Neural progenitor cell (in vitro differentiated cells): Measurements from ENCODE around the gene SFMBT2. TPM values are rescaled to one million over a fixed set of nuclear protein-coding genes. Genes with fewer than 3 reads are reported as not detected.

ENCODE experiments used
- DNase-seq: peaks from one replicate; pipeline ENCODE4 v3.0.0-alpha.2; 2016; ENCODE audit warnings: low spot score
- H2AFZ ChIP-seq: fragments of 200-600 bp; sonication (generic); replicated peaks from 2 replicates; pipeline ENCODE4 v1.6.1; 2016; ENCODE audit warnings: antibody characterized with exemption
- H3F3A ChIP-seq: fragments of 200-600 bp; sonication (generic); 2 replicates; pipeline ENCODE4 v1.6.1; 2016; ENCODE audit warnings: antibody characterized with exemption, low read depth
- H3K27ac ChIP-seq: fragments of 200-600 bp; sonication (generic); 2 replicates; pipeline ENCODE4 v1.5.1; 2016; ENCODE audit warnings: mild to moderate bottlenecking
- H3K27me3 ChIP-seq: fragments of 200-600 bp; sonication (generic); 2 replicates; pipeline ENCODE4 v1.6.1; 2016; ENCODE audit warnings: mild to moderate bottlenecking, moderate library complexity
- H3K36me3 ChIP-seq: fragments of 200-600 bp; sonication (generic); 2 replicates; pipeline ENCODE4 v1.5.1; 2016
- H3K4me1 ChIP-seq: fragments of 200-600 bp; sonication (generic); 2 replicates; pipeline ENCODE4 v1.6.1; 2016; ENCODE audit warnings: mixed run types
- H3K4me2 ChIP-seq: fragments of 200-600 bp; sonication (generic); 2 replicates; pipeline ENCODE4 v1.6.1; 2016
- H3K4me3 ChIP-seq: fragments of 200-600 bp; sonication (generic); 2 replicates; pipeline ENCODE4 v1.5.1; 2016
- H3K79me2 ChIP-seq: fragments of 200-600 bp; sonication (generic); 2 replicates; pipeline ENCODE4 v1.6.1; 2016; ENCODE audit warnings: low read depth
- H3K9ac ChIP-seq: fragments of 200-600 bp; sonication (generic); 2 replicates; pipeline ENCODE4 v1.6.1; 2016
- H3K9me3 ChIP-seq: fragments of 200-600 bp; sonication (generic); 2 replicates; pipeline ENCODE4 v1.5.1; 2016; ENCODE audit warnings: low read depth
- H4K20me1 ChIP-seq: fragments of 200-600 bp; sonication (generic); 2 replicates; pipeline ENCODE4 v1.6.1; 2016; ENCODE audit warnings: low read depth
- H3K27ac Mint-ChIP-seq: 3 replicates; pipeline ENCODE4 v1.8.0; 2021; ENCODE audit warnings: mixed read lengths
- H3K27me3 Mint-ChIP-seq: 2 replicates; pipeline ENCODE4 v1.8.0; 2022; ENCODE audit warnings: low read depth, mild to moderate bottlenecking, inconsistent platforms, moderate library complexity, mixed read lengths; ENCODE audit not compliant: insufficient read depth
- H3K36me3 Mint-ChIP-seq: 3 replicates; pipeline ENCODE4 v1.8.0; 2021; ENCODE audit warnings: mixed read lengths
- H3K4me1 Mint-ChIP-seq: 3 replicates; pipeline ENCODE4 v1.8.0; 2021; ENCODE audit warnings: mixed read lengths
- H3K4me3 Mint-ChIP-seq: 3 replicates; pipeline ENCODE4 v1.8.0; 2021; ENCODE audit warnings: mild to moderate bottlenecking, moderate library complexity, mixed read lengths
- H3K9me3 Mint-ChIP-seq: 3 replicates; pipeline ENCODE4 v1.8.0; 2020; ENCODE audit warnings: mixed read lengths
- CTCF ChIP-seq: fragments of 200-600 bp; sonication (generic); IDR thresholded peaks from 2 replicates; pipeline ENCODE4 v1.5.1; 2017; ENCODE audit warnings: antibody characterized with exemption, mild to moderate bottlenecking
- EZH2 ChIP-seq: fragments of 200-600 bp; sonication (generic); IDR thresholded peaks from 2 replicates; pipeline ENCODE4 v1.6.1; 2017; ENCODE audit warnings: antibody characterized with exemption, mild to moderate bottlenecking, moderate library complexity
- EZH2phosphoT487 ChIP-seq: fragments of 200-600 bp; sonication (generic); IDR thresholded peaks from 2 replicates; pipeline ENCODE4 v1.6.1; 2017; ENCODE audit warnings: antibody characterized with exemption
- total RNA-seq: library from RNA; depleted of rRNA; stranded (reverse); fragments of >200 nt; gene quantifications from 2 replicates; pipeline ENCODE4 v1.2.3, GENCODE V29; 2015; ENCODE audit warnings: low replicate concordance

SFMBT2 gene
- total RNA-seq, 1 donor from 2014 or later: 1.8 TPM

GRCh38 chr10:7277867-7278266 lies 133.0 kb downstream of the SFMBT2 start:
- no peak overlapping the region for H3K4me3 Mint-ChIP-seq
- Histone ChIP-seq H3K27ac (no peak overlapping the region), H3K36me3 (no peaks in the 10 kb centered on the region), H3K79me2 (no peaks in the 10 kb centered on the region), H3K4me1 (peaks cover 8% of the 10 kb centered on the region), H3K4me2 (peak overlapping the region; percentile 30), H4K20me1 (no peaks in the 10 kb centered on the region), H3K9ac (no peak overlapping the region), H3K4me3 (no peak overlapping the region), H3K9me3 (no peaks in the 10 kb centered on the region), H3F3A (no peaks in the 10 kb centered on the region), H2AFZ (no peak overlapping the region), H3K27me3 (no peaks in the 10 kb centered on the region)
- peaks cover 11% of the 10 kb centered on the region for H3K36me3 Mint-ChIP-seq
- TF ChIP-seq EZH2 (no peak), CTCF (no peak), EZH2phosphoT487 (no peak)
- H3K4me1 Mint-ChIP-seq: peaks cover 13% of the 10 kb centered on the region
- peak; percentile 26 for DNase-seq
- peaks cover 2% of the 10 kb centered on the region for H3K9me3 Mint-ChIP-seq
- H3K27me3 Mint-ChIP-seq: peaks cover 2% of the 10 kb centered on the region
- H3K27ac Mint-ChIP-seq: no peak overlapping the region

- no peak overlapping the region for H3K4me2 ChIP-seq
- peaks cover 8% of the 10 kb centered on the region for H3K4me1 ChIP-seq
- H4K20me1 ChIP-seq: no peaks in the 10 kb centered on the region
- H3K79me2 ChIP-seq: no peaks in the 10 kb centered on the region
- no peak overlapping the region for H3K9ac ChIP-seq
- no peaks in the 10 kb centered on the region for H3K9me3 ChIP-seq
- no peaks in the 10 kb centered on the region for H3K36me3 ChIP-seq
- TF ChIP-seq EZH2 (no peak), EZH2phosphoT487 (no peak), CTCF (no peak)
- no peak overlapping the region for H3K4me3 ChIP-seq
- H3K4me1 Mint-ChIP-seq: peaks cover 13% of the 10 kb centered on the region
- H3K9me3 Mint-ChIP-seq: peaks cover 2% of the 10 kb centered on the region
- peaks cover 2% of the 10 kb centered on the region for H3K27me3 Mint-ChIP-seq
- H3F3A ChIP-seq: no peaks in the 10 kb centered on the region
- no peak overlapping the region for H3K27ac ChIP-seq
- no peak overlapping the region for H2AFZ ChIP-seq
- no peaks in the 10 kb centered on the region for H3K27me3 ChIP-seq
- no peak for DNase-seq
- H3K36me3 Mint-ChIP-seq: peaks cover 11% of the 10 kb centered on the region
- H3K27ac Mint-ChIP-seq: no peak overlapping the region
- H3K4me3 Mint-ChIP-seq: no peak overlapping the region
Observed at GRCh38 chr10:7277432-7277831, 133.4 kb downstream of the SFMBT2 start.

- Histone ChIP-seq H3K36me3 (no peaks in the 10 kb centered on the region), H3K27me3 (no peaks in the 10 kb centered on the region), H3K9ac (no peak overlapping the region), H3K4me1 (peaks cover 8% of the 10 kb centered on the region), H4K20me1 (no peaks in the 10 kb centered on the region), H3K4me3 (no peak overlapping the region), H3F3A (no peaks in the 10 kb centered on the region), H3K27ac (no peak overlapping the region), H2AFZ (no peak overlapping the region), H3K4me2 (no peak overlapping the region), H3K79me2 (no peaks in the 10 kb centered on the region), H3K9me3 (no peaks in the 10 kb centered on the region)
- no peak overlapping the region for H3K27ac Mint-ChIP-seq
- TF ChIP-seq CTCF (no peak), EZH2 (no peak), EZH2phosphoT487 (no peak)
- H3K27me3 Mint-ChIP-seq: no peaks in the 10 kb centered on the region
- no peak for DNase-seq
- peaks cover 2% of the 10 kb centered on the region for H3K9me3 Mint-ChIP-seq
- H3K36me3 Mint-ChIP-seq: peaks cover 11% of the 10 kb centered on the region
- peaks cover 13% of the 10 kb centered on the region for H3K4me1 Mint-ChIP-seq
- no peak overlapping the region for H3K4me3 Mint-ChIP-seq
Observed at GRCh38 chr10:7275761-7276440, 134.9 kb downstream of the SFMBT2 start.
